Umbilical cord (tissue), 2 donors: ENCODE data around the gene CAPG. TPM values are rescaled to one million over a fixed set of nuclear protein-coding genes. Genes with fewer than 3 reads are reported as not detected.
"Not testable (repeated sequence)": the region's sequence is repeated elsewhere in the genome, so short reads cannot be mapped to it uniquely, and the experiment has no call there.

ENCODE experiments used
- DNase-seq: peaks from one replicate; pipeline ENCODE4 v3.0.0-alpha.2; 2015; ENCODE audit warnings: low spot score
- total RNA-seq: library from RNA; depleted of rRNA; stranded (reverse); fragments of >200 nt; gene quantifications from one replicate; pipeline ENCODE4 v1.2.3, GENCODE V29; 2014; ENCODE audit warnings: low replicate concordance; ENCODE audit not compliant: insufficient read depth

Gene CAPG
- total RNA-seq, 1 donor from 2014 or later = 58.5 TPM

- DNase-seq = no peak
These were observed 13.4 kb downstream of the CAPG start for GRCh38 chr2:85396531-85397470.

DNA sequence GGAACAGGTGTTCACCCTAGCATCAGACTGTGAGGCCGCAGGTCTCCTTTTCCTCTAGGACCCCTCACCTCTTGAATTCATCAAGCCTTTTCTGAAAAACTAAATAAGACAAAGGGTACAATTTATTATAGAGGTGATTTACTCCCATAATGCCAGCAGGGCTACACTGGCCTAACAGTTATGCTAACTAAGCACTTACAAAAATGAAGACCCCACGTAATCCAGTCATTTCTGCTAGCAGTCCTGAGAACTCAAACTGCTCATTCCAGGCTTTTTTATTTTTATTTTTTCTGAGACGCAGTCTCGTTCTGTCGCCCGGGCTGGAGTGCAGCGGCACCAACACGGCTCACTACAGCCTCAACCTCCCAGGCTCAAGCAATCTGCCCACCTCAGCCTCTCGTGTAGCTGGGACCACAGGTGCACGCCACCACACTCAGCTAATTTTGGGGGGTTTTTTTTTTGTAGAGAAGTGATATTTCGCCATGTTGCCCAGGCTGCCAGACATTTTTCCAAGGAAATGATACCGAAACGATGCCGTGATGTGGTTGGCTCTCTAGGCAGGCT is 14.2 kb downstream of the CAPG start:
- DNase-seq = no peak

DNA sequence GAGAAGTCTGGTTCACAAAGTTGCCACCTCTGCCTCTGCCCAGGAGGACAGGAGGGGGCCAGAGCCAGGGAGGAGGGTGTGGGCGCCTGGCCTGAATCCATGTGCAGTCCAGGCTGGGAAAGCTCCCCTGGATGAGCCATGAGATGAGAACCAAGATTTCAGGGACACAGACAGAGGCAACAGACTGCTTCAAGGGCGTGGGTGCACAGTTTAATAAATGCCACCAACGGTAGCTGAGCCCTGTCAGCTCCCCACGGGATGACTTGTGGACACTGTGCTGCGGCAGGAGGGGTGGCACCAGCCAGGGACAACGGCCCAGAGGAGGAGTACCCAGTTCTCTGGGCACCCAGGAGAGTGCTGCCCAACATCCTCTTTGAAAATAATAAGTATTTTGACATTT is 15.2 kb downstream of the CAPG start:
- no peak for DNase-seq

DNA sequence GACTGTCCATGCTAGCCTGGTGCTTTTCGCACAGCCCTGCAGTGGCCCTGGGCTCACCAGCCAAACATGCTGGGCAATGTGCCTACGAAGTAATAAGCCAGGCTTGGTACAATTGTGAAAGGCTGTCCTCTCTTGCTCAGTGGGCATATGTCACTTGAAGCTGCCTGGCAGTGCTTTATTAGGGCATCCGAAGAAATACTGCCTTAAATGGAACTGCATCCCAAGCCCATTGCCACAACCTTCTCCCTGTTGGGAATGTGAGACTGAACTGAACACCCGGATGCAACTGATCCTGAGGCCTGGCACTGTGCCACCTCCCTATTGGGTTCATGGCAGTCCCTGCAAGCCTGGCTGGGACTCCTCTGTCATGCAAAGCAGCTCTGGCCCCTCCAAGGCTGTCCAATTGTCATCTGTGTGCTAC is 15.9 kb downstream of the CAPG start:
- DNase-seq = no peak

GRCh38 chr2:85393836-85394235 is 16.3 kb downstream of the CAPG start:
- no peak for DNase-seq

- peak; percentile 57 for DNase-seq
These were observed 19.1 kb downstream of the CAPG start for GRCh38 chr2:85390941-85391669.

DNA sequence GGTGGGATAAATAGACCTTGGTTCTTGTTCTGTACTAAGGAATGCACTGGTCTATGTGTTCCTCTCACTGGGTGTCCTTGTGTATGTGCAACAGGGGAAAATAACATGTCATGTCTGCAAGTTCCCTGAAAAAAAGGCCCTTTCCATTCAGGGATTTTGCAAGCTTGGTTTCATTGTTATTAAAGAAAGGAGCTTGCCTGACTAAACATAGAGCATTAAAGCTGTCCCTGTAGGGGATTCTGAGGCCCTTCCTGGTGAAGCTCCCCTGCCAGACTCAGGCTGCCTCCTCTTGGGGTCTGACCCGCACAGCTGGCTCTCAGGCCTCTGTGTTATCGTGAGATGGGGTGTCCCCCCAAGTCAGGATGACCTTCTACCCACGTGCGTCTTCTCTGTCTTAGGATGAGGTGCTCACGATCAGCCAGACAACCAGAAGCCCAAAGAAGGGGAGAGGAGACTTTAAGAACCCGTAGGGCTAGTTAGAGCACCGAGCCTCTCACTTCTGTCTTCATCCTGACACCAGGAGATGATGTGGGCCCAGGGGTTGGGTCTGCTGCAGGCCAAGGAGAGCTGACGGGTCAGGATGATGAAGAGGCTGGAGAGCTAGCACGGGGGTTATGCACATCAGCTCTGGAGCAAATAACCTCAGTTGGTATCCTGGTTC is 21.2 kb downstream of the CAPG start:
- DNase-seq = no peak

- DNase-seq = no peak
These were observed 22.4 kb downstream of the CAPG start for GRCh38 chr2:85387754-85388153.

GRCh38 chr2:85385746-85386145 is 24.4 kb downstream of the CAPG start:
- no peak for DNase-seq

DNA sequence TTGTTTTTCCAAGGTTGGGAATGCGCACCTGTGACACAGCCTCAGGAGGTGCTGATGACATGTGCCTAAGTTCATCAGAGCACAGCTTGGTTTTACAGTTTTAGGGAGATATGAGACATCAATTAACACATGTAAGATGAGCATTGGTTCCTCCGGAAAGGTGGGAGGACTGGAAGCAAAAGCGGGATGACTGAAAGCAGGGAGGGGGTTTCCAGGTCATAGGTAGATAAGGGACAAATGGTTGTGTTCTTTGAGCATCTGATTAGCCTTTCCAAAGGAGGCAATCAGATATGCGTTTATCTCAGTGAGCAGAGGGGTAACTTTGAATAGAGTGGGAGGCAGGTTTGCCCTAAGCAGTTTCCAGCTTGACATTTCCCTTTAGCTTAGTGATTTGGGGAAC is 26.3 kb downstream of the CAPG start:
- DNase-seq = no peak

DNA sequence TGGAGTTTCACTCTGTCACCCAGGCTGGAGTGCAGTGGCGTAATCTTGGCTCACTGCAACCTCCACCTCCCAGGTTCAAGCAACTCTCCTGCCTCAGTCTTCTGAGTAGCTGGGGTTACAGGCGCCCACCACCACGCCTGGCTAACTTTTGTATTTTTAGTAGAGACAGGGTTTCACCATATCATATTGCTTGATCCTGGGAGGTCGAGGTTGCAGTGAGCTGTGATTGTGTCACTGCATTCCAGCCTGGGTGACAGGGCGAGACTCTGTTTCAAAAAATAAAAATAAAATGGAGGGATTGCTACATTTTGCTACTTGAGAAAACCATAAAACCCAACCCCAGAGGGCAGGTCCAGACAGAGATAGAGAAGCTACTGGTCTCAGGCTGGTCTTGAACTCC is 27.0 kb downstream of the CAPG start:
- DNase-seq = not testable (repeated sequence)

DNA sequence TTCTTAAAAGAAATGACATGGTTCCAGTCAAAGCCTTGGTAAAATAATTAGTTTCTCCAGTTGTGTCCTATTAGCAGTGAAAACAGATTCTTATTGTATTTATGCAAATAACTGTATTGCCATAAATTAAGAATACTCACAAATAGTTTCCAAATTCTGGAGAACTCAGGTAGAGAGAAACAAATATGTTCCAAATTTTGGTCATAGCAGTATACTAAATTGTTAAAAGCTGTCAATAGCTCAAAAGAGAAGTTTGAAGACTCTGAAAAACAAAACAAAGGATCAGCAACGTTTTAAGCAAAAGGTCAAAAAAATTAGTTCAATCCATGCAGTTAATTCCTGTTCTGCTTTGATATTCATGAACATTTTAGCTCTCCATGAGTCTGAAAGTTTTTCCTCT is 30.1 kb downstream of the CAPG start:
- DNase-seq = no peak

DNA sequence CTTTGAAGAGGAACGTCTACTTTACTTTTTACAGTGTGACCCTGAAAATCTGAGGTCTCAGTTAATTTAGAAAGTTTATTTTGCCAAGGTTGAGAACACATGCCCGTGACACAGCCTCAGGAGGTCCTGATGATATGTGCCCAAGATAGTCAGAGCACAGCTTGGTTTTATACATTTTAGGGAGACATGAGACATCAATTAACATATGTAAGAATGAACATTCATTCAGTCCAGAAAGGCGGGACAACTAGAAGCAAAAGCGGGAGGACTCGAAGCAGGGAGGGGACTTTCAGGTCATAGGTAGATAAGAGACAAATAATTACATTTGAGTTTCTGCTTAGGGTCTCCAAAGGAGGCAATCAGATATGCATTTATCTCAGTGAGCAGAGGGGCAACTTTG is 31.9 kb downstream of the CAPG start:
- DNase-seq = no peak

DNA sequence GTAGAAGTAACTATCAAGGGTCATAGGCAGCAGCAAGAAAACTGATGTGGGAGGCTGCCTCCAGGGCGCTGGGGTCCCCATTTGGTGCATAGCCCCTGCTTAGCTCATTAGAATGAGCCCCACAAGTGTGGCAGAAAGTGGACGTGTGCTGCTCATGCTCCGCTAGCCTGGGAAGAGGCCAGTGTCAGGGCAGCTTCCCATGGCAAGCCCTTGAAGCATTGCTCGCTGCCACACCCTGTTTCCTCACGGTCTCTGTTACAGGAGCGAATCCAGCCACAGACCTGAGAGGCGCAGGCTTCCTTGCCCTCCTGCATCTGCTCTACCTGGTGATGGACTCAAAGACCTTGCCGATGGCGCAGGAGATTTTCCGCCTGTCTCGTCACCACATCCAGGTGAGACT is 33.1 kb downstream of the CAPG start:
- DNase-seq = peak; percentile 45

DNA sequence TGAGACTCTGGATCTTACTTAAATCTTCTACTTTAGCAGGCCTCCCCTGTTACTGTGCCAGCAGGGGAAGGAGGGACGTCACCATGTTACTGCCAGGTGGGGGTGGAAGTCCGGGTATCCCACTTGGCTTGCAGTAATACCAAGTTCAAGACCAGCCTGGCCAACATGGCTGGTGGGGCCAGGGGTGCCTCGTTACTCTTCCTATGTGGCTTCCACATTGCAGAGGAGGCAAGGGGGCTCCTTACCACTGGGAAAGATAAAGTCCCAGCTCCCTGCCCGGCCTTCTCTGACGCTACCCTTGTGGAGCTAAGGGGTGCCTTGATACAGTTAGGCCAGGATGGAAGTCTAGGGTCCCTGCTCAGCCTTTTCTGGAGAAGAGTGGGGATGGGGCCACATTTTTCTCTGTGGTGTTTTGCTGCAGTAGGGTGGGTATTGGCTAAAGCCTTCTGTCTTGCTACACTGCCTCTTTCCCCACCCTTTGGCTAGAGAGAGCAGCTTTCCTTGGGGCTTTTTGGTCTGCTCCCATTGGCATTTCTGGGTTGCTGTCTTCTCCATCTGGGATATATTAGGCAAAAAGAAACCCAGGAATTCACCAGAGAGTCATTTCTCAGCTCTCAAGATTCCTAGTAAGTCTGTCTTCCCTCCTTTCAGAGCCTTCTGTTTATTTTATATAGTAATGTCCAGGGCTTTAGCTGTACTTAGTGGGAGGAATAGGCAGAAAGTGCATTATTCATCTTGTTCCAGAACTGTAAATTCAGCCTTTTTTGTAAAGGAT is 33.7 kb downstream of the CAPG start:
- DNase-seq = peak; percentile 79

GRCh38 chr2:85371045-85371444 is 39.1 kb downstream of the CAPG start:
- no peak for DNase-seq

DNA sequence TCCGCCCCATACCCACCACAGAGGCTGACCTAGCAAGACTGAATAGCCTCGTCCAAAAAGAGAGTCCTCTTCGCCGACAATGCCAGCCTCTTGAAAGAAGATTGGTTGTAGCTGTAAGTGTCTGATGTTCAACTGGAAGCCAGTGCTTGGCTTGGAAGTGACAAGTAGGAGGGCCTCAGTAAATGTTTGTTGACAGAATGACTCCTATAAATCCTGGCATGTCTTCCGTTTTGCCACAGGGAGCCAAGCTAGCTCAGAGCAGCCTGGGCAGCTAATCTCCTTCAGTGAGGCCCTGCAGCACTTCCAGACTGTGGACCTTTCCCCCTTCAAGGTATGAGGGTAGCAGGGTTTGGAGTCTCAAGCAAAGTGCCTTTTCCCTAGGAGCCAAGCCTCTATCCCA is 40.7 kb downstream of the CAPG start:
- no peak for DNase-seq

- no peak for DNase-seq
These were observed 41.2 kb downstream of the CAPG start for GRCh38 chr2:85368921-85369320.

GRCh38 chr2:85367180-85367579 is 43.0 kb downstream of the CAPG start:
- no peak for DNase-seq

- not testable (repeated sequence) for DNase-seq
These were observed 47.3 kb downstream of the CAPG start for GRCh38 chr2:85362653-85363387.
